HepG2 (cell line): ENCODE results near the gene TNS1.

Experiments used
- CHCHD3 ChIP-seq: sonication (generic); formaldehyde crosslinking; IDR thresholded peaks from 2 replicates; pipeline ENCODE4 v1.8.0; 2022; ENCODE audit warnings: mild to moderate bottlenecking, missing genetic modification reagents, moderate library complexity
- FOXM1 ChIP-seq: sonication (generic); formaldehyde crosslinking; IDR thresholded peaks from 2 replicates; pipeline ENCODE4 v1.5.0; 2020; ENCODE audit warnings: missing genetic modification reagents
- SMAD1 ChIP-seq: sonication (generic); formaldehyde crosslinking; IDR thresholded peaks from 2 replicates; pipeline ENCODE4 v1.4.0; 2020; ENCODE audit warnings: missing genetic modification reagents, low read depth, mild to moderate bottlenecking, borderline replicate concordance
- STAG1 ChIP-seq: sonication (generic); formaldehyde crosslinking; IDR thresholded peaks from 2 replicates; pipeline ENCODE4 v1.4.0; 2020; ENCODE audit warnings: missing genetic modification reagents
- XRCC5 ChIP-seq: fragments of 200-400 bp; formaldehyde crosslinking; optimal IDR thresholded peaks from 2 replicates; pipeline ENCODE3; 2017; ENCODE audit warnings: mild to moderate bottlenecking, low read length
- ZNF672 ChIP-seq: sonication (generic); formaldehyde crosslinking; IDR thresholded peaks from 2 replicates; pipeline ENCODE4 v1.8.1; 2022; ENCODE audit warnings: missing genetic modification reagents
- ZNF775 ChIP-seq: sonication (generic); formaldehyde crosslinking; IDR thresholded peaks from 2 replicates; pipeline ENCODE4 v1.4.0; 2020; ENCODE audit warnings: missing genetic modification reagents, mild to moderate bottlenecking, moderate library complexity, borderline replicate concordance
- TF ChIP-seq, protein P1 (sequence below): sonication (generic); formaldehyde crosslinking; IDR thresholded peaks from 2 replicates; pipeline ENCODE4 v1.5.0; 2020; ENCODE audit warnings: mild to moderate bottlenecking, missing genetic modification reagents, moderate library complexity
- TF ChIP-seq, protein P2 (sequence below): sonication (generic); formaldehyde crosslinking; conservative IDR thresholded peaks from 2 replicates; pipeline ENCODE4 v1.4.0; 2020; ENCODE audit warnings: missing genetic modification reagents
- TF ChIP-seq, protein P3 (sequence below): sonication (generic); formaldehyde crosslinking; IDR thresholded peaks from 2 replicates; pipeline ENCODE4 v1.4.0; 2020; ENCODE audit warnings: mild to moderate bottlenecking, missing genetic modification reagents, borderline replicate concordance

DNA sequence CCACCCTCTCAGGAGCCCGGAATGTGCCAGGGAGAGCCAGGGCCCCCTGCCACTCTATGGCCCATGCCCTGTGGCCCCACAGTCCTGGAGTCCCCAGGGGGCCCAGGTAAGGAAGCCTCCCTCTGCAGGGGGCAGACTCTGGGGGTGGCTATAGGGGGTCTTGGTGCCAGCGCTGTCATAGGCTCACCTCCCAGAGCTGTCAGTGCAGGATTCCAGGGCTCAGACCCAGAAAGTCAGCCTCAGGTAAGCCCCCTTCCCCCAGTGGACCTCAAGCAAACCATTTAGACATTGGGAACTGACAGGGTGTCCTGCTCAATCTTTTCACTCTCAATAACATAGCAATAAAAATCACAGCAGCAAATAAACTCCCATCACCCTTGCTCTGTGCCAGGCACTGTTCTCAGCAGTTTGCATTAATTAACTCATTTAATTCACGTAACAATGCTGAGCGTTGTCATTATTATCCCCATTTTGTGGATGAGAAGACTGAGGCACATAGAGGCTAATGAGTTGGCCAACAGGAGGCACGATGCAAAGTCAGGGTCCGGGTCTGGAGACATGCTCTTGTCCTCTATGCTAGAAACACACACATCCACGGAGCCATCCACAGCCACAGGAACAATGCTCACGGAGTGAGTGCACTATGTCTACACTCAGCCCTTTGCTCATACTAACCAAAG is 79.6 kb downstream of the TNS1 start:
- no peak for TF ChIP-seq ZNF672
- TF ChIP-seq, protein P1, sequence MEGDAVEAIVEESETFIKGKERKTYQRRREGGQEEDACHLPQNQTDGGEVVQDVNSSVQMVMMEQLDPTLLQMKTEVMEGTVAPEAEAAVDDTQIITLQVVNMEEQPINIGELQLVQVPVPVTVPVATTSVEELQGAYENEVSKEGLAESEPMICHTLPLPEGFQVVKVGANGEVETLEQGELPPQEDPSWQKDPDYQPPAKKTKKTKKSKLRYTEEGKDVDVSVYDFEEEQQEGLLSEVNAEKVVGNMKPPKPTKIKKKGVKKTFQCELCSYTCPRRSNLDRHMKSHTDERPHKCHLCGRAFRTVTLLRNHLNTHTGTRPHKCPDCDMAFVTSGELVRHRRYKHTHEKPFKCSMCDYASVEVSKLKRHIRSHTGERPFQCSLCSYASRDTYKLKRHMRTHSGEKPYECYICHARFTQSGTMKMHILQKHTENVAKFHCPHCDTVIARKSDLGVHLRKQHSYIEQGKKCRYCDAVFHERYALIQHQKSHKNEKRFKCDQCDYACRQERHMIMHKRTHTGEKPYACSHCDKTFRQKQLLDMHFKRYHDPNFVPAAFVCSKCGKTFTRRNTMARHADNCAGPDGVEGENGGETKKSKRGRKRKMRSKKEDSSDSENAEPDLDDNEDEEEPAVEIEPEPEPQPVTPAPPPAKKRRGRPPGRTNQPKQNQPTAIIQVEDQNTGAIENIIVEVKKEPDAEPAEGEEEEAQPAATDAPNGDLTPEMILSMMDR (CRISPR knock-in tag), result no peak
- TF ChIP-seq, protein P2, sequence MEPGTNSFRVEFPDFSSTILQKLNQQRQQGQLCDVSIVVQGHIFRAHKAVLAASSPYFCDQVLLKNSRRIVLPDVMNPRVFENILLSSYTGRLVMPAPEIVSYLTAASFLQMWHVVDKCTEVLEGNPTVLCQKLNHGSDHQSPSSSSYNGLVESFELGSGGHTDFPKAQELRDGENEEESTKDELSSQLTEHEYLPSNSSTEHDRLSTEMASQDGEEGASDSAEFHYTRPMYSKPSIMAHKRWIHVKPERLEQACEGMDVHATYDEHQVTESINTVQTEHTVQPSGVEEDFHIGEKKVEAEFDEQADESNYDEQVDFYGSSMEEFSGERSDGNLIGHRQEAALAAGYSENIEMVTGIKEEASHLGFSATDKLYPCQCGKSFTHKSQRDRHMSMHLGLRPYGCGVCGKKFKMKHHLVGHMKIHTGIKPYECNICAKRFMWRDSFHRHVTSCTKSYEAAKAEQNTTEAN, result no peak
- TF ChIP-seq STAG1 (CRISPR knock-in tag), result no peak
- TF ChIP-seq FOXM1 (CRISPR knock-in tag), result no peak
- TF ChIP-seq, protein P3, sequence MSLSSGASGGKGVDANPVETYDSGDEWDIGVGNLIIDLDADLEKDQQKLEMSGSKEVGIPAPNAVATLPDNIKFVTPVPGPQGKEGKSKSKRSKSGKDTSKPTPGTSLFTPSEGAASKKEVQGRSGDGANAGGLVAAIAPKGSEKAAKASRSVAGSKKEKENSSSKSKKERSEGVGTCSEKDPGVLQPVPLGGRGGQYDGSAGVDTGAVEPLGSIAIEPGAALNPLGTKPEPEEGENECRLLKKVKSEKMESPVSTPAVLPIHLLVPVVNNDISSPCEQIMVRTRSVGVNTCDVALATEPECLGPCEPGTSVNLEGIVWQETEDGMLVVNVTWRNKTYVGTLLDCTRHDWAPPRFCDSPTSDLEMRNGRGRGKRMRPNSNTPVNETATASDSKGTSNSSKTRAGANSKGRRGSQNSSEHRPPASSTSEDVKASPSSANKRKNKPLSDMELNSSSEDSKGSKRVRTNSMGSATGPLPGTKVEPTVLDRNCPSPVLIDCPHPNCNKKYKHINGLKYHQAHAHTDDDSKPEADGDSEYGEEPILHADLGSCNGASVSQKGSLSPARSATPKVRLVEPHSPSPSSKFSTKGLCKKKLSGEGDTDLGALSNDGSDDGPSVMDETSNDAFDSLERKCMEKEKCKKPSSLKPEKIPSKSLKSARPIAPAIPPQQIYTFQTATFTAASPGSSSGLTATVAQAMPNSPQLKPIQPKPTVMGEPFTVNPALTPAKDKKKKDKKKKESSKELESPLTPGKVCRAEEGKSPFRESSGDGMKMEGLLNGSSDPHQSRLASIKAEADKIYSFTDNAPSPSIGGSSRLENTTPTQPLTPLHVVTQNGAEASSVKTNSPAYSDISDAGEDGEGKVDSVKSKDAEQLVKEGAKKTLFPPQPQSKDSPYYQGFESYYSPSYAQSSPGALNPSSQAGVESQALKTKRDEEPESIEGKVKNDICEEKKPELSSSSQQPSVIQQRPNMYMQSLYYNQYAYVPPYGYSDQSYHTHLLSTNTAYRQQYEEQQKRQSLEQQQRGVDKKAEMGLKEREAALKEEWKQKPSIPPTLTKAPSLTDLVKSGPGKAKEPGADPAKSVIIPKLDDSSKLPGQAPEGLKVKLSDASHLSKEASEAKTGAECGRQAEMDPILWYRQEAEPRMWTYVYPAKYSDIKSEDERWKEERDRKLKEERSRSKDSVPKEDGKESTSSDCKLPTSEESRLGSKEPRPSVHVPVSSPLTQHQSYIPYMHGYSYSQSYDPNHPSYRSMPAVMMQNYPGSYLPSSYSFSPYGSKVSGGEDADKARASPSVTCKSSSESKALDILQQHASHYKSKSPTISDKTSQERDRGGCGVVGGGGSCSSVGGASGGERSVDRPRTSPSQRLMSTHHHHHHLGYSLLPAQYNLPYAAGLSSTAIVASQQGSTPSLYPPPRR (CRISPR knock-in tag), result no peak
- TF ChIP-seq ZNF775 (CRISPR knock-in tag), result no peak
- TF ChIP-seq XRCC5, result no peak
- no peak for TF ChIP-seq SMAD1 (CRISPR knock-in tag)
- no peak for TF ChIP-seq CHCHD3 (CRISPR knock-in tag)
